ENCODE data around the gene LRWD1.

- TF ChIP-seq ZFX (IDR thresholded peaks at IDR 0.05): no peak
- TF ChIP-seq POLR2AphosphoS5 (IDR thresholded peaks at IDR 0.05; ENCODE audit: low read depth, low read length): no peak
- no peak for TF ChIP-seq ZNF274 (IDR thresholded peaks at IDR 0.05; ENCODE audit: low read depth, low read length)
- TF ChIP-seq CTCF (IDR thresholded peaks at IDR 0.05 in 2 of 3, conservative IDR thresholded peaks at IDR 0.05 in 1 of 3; ENCODE audit: borderline replicate concordance in 1 of 3, insufficient read depth in 1 of 3, low read depth in 2 of 3, low read length in 2 of 3): no peak
- no peak for TF ChIP-seq TCF7L2 (IDR thresholded peaks at IDR 0.05; ENCODE audit: borderline replicate concordance, extremely low read depth, insufficient read depth, insufficient read length)
- TF ChIP-seq, protein P1, sequence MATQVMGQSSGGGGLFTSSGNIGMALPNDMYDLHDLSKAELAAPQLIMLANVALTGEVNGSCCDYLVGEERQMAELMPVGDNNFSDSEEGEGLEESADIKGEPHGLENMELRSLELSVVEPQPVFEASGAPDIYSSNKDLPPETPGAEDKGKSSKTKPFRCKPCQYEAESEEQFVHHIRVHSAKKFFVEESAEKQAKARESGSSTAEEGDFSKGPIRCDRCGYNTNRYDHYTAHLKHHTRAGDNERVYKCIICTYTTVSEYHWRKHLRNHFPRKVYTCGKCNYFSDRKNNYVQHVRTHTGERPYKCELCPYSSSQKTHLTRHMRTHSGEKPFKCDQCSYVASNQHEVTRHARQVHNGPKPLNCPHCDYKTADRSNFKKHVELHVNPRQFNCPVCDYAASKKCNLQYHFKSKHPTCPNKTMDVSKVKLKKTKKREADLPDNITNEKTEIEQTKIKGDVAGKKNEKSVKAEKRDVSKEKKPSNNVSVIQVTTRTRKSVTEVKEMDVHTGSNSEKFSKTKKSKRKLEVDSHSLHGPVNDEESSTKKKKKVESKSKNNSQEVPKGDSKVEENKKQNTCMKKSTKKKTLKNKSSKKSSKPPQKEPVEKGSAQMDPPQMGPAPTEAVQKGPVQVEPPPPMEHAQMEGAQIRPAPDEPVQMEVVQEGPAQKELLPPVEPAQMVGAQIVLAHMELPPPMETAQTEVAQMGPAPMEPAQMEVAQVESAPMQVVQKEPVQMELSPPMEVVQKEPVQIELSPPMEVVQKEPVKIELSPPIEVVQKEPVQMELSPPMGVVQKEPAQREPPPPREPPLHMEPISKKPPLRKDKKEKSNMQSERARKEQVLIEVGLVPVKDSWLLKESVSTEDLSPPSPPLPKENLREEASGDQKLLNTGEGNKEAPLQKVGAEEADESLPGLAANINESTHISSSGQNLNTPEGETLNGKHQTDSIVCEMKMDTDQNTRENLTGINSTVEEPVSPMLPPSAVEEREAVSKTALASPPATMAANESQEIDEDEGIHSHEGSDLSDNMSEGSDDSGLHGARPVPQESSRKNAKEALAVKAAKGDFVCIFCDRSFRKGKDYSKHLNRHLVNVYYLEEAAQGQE (IDR thresholded peaks at IDR 0.05; ENCODE audit: low read depth): no peak
- TF ChIP-seq, protein P2, sequence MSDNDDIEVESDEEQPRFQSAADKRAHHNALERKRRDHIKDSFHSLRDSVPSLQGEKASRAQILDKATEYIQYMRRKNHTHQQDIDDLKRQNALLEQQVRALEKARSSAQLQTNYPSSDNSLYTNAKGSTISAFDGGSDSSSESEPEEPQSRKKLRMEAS (IDR thresholded peaks at IDR 0.05): no peak
- TF ChIP-seq SRF (IDR thresholded peaks at IDR 0.05; ENCODE audit: low read depth): no peak
- no peak for TF ChIP-seq RAD21 (IDR thresholded peaks at IDR 0.05; ENCODE audit: low read depth)
- TF ChIP-seq EGR1 (IDR thresholded peaks at IDR 0.05; ENCODE audit: low read depth): no peak
Measured at GRCh38 chr7:102446387-102447156, 18.2 kb upstream of the LRWD1 start.

Measured in HCT116 (cell line).